ENCODE results near the gene MKX.

DNA sequence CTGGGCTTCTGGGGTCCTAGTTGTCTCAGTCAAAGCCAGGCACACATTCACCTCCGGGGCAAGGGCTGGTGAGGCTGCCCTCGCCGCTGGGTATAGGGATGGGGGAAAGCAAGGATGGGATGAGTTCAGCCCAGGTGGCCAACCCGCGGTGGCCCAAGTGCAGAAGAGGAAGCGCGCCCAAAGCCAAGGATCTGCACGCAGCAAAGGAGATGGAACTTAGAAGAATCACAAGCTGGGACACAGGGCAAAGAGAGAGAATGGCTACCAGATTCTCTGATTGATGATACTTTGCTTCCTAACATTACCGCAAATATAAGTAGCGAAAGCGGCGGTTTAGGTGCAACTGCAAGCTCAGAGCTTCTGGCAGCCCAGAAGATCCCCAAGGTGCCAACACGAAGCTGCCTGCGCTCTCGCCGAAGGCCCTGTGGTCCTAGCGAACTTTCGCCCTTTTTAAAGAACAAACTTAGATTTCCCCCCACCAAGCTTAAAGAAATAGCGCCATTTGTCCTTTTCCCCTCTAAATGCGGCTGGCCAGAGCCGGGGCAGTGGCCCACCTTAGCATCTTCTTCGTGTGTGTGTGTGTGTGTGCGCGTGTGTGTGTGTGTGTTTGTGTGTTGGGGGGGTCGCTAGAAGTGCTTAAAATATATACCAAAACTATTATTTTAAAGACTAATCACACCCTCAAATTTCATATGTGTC, 927 bp upstream of the MKX start:
- TF ChIP-seq, protein P1, sequence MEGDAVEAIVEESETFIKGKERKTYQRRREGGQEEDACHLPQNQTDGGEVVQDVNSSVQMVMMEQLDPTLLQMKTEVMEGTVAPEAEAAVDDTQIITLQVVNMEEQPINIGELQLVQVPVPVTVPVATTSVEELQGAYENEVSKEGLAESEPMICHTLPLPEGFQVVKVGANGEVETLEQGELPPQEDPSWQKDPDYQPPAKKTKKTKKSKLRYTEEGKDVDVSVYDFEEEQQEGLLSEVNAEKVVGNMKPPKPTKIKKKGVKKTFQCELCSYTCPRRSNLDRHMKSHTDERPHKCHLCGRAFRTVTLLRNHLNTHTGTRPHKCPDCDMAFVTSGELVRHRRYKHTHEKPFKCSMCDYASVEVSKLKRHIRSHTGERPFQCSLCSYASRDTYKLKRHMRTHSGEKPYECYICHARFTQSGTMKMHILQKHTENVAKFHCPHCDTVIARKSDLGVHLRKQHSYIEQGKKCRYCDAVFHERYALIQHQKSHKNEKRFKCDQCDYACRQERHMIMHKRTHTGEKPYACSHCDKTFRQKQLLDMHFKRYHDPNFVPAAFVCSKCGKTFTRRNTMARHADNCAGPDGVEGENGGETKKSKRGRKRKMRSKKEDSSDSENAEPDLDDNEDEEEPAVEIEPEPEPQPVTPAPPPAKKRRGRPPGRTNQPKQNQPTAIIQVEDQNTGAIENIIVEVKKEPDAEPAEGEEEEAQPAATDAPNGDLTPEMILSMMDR (conservative IDR thresholded peaks at IDR 0.05; ENCODE audit: low read length), result no peak
- TF ChIP-seq EZH2phosphoT487 (IDR thresholded peaks at IDR 0.05; ENCODE audit: borderline replicate concordance), result no peak
